HEK293 (cell line): Measurements from ENCODE around the gene HPCAL1.
A peak's percentile ranks its signal among the peaks of the same experiment; 100 is the strongest.

Experiments used
- CTCF ChIA-PET: fragments of 350-600 bp; formaldehyde crosslinking; extraction: SDS; loops from one replicate; lab custom pipeline; 2021; ENCODE audit warnings: antibody characterized with exemption; lab: Yijun Ruan, JAX
- POLR2A ChIA-PET: fragments of 300-600 bp; formaldehyde crosslinking; extraction: SDS; loops from one replicate; lab custom pipeline; 2020; ENCODE audit warnings: antibody characterized with exemption, inconsistent platforms; lab: Yijun Ruan, JAX
- H3K27ac ChIP-seq: fragments of 200-500 bp; sonication (Bioruptor generic); 2 replicates; pipeline ENCODE4 v1.5.1; 2014; ENCODE audit warnings: low read depth, low read length, control low read depth, inconsistent platforms; ENCODE audit errors: extremely low read depth
- H3K36me3 ChIP-seq, 2 experiments: fragments of 200-500 bp in 1 of 2; sonication (Bioruptor generic) in 1 of 2; 1 replicate in 1 of 2; 2 replicates in 1 of 2; pipeline ENCODE4 v1.5.1; 2014 to 2017; ENCODE audit warnings: inconsistent platforms in 2 of 2, low read length in 2 of 2; ENCODE audit not compliant: control insufficient read depth in 2 of 2, insufficient read depth in 1 of 2
- H3K4me1 ChIP-seq: fragments of 200-500 bp; sonication (Bioruptor generic); 2 replicates; pipeline ENCODE4 v1.5.1; 2014; ENCODE audit warnings: mild to moderate bottlenecking, low read length, inconsistent platforms; ENCODE audit not compliant: control insufficient read depth, insufficient read depth
- H3K4me3 ChIP-seq: 2 replicates; pipeline ENCODE4 v1.5.1; 2011; ENCODE audit warnings: low read depth, mild to moderate bottlenecking, control low read depth, low read length, moderate library complexity
- H3K9me3 ChIP-seq: fragments of 200-500 bp; sonication (Bioruptor generic); 2 replicates; pipeline ENCODE4 v1.5.1; 2014; ENCODE audit warnings: low read depth, low read length, inconsistent platforms; ENCODE audit not compliant: control insufficient read depth, insufficient read depth
- BCL11A ChIP-seq: fragments of 450-650 bp; formaldehyde crosslinking; IDR thresholded peaks from 2 replicates; pipeline ENCODE4 v1.5.1; 2016; ENCODE audit warnings: low read depth, missing biosample characterization, missing genetic modification characterization
- GLI4 ChIP-seq: fragments of 450-650 bp; formaldehyde crosslinking; IDR thresholded peaks from 2 replicates; pipeline ENCODE4 v1.5.1; 2016; ENCODE audit warnings: missing biosample characterization, missing genetic modification characterization
- MYNN ChIP-seq: fragments of 450-650 bp; formaldehyde crosslinking; IDR thresholded peaks from 2 replicates; pipeline ENCODE4 v1.5.1; 2016; ENCODE audit warnings: missing biosample characterization, missing genetic modification characterization, borderline replicate concordance
- SCRT2 ChIP-seq: fragments of 450-650 bp; formaldehyde crosslinking; IDR thresholded peaks from 2 replicates; pipeline ENCODE4 v1.5.1; 2016; ENCODE audit warnings: missing biosample characterization, missing genetic modification characterization
- SP7 ChIP-seq: fragments of 450-650 bp; formaldehyde crosslinking; IDR thresholded peaks from 2 replicates; pipeline ENCODE4 v1.5.1; 2016; ENCODE audit warnings: missing biosample characterization, missing genetic modification characterization
- ZBTB17 ChIP-seq: fragments of 450-650 bp; formaldehyde crosslinking; IDR thresholded peaks from 2 replicates; pipeline ENCODE4 v1.5.1; 2016; ENCODE audit warnings: missing biosample characterization, missing genetic modification characterization
- ZBTB20 ChIP-seq: fragments of 450-650 bp; formaldehyde crosslinking; IDR thresholded peaks from 2 replicates; pipeline ENCODE4 v1.5.1; 2016; ENCODE audit warnings: missing biosample characterization, missing genetic modification characterization
- ZBTB8A ChIP-seq: fragments of 450-650 bp; formaldehyde crosslinking; IDR thresholded peaks from 2 replicates; pipeline ENCODE4 v1.5.1; 2016; ENCODE audit warnings: missing biosample characterization, missing genetic modification characterization
- ZFHX2 ChIP-seq: fragments of 450-650 bp; formaldehyde crosslinking; conservative IDR thresholded peaks from 2 replicates; pipeline ENCODE4 v1.5.1; 2016; ENCODE audit warnings: missing biosample characterization, missing genetic modification characterization
- ZNF112 ChIP-seq: fragments of 450-650 bp; formaldehyde crosslinking; IDR thresholded peaks from 2 replicates; pipeline ENCODE4 v1.5.0; 2017; ENCODE audit warnings: missing biosample characterization, missing genetic modification characterization
- ZNF140 ChIP-seq: fragments of 450-650 bp; formaldehyde crosslinking; IDR thresholded peaks from 2 replicates; pipeline ENCODE4 v1.5.1; 2016; ENCODE audit warnings: missing biosample characterization, missing genetic modification characterization
- ZNF2 ChIP-seq: fragments of 450-650 bp; formaldehyde crosslinking; IDR thresholded peaks from 2 replicates; pipeline ENCODE4 v1.5.1; 2016; ENCODE audit warnings: missing biosample characterization, missing genetic modification characterization
- ZNF335 ChIP-seq: fragments of 450-650 bp; formaldehyde crosslinking; conservative IDR thresholded peaks from 2 replicates; pipeline ENCODE4 v1.5.1; 2016; ENCODE audit warnings: missing biosample characterization, missing genetic modification characterization
- ZNF404 ChIP-seq: fragments of 450-650 bp; formaldehyde crosslinking; IDR thresholded peaks from 2 replicates; pipeline ENCODE4 v1.5.1; 2017; ENCODE audit warnings: missing biosample characterization, missing genetic modification characterization
- ZNF544 ChIP-seq: fragments of 450-650 bp; formaldehyde crosslinking; IDR thresholded peaks from 2 replicates; pipeline ENCODE4 v1.5.0; 2017; ENCODE audit warnings: missing biosample characterization, missing genetic modification characterization
- TF ChIP-seq, protein P1 (sequence below): fragments of 450-650 bp; formaldehyde crosslinking; IDR thresholded peaks from 2 replicates; pipeline ENCODE4 v1.5.1; 2016; ENCODE audit warnings: missing biosample characterization, missing genetic modification characterization
- TF ChIP-seq, protein P2 (sequence below): fragments of 450-650 bp; formaldehyde crosslinking; IDR thresholded peaks from 2 replicates; pipeline ENCODE4 v1.5.1; 2016; ENCODE audit warnings: missing biosample characterization, missing genetic modification characterization
- TF ChIP-seq, protein P3 (sequence below): fragments of 450-650 bp; formaldehyde crosslinking; conservative IDR thresholded peaks from 2 replicates; pipeline ENCODE4 v1.5.1; 2016; ENCODE audit warnings: low read depth, missing biosample characterization, missing genetic modification characterization
- TF ChIP-seq, protein P4 (sequence below): fragments of 450-650 bp; formaldehyde crosslinking; conservative IDR thresholded peaks from 2 replicates; pipeline ENCODE4 v1.5.1; 2016; ENCODE audit warnings: low read depth, missing biosample characterization, missing genetic modification characterization
- TF ChIP-seq, protein P5 (sequence below): fragments of 450-650 bp; formaldehyde crosslinking; IDR thresholded peaks from 2 replicates; pipeline ENCODE4 v1.5.0; 2017; ENCODE audit warnings: missing biosample characterization, missing genetic modification characterization, borderline replicate concordance

HPCAL1 gene

DNA sequence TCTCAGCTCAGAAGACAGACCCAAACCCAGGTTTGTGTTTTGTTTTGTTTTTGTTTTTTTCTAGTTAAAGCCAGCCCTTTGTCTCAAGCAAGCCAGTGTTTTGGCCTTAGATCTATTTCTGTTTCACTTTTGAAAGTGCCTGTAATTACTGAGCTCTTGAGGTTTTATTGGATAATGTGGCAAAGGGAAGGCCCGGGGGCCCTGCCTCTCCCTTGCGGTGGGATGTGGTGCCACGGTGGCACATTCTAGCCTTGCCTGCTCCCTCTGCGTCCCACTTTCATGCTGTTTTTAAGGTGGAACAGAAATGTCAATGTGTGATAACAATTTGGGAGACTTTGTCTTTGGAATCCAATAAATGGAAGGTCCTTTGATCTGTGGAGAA, 2.5 kb downstream of the HPCAL1 start:
- Histone ChIP-seq H3K4me1 (0 out of 2 replicates have a peak, but pooled peaks cover 4% of the 10 kb centered on the region), H3K9me3 (no peaks in the 10 kb centered on the region), H3K4me3 (no peak overlapping the region), H3K27ac (no peak overlapping the region), H3K36me3 (no peaks in the 10 kb centered on the region)
- ChIA-PET CTCF (interaction anchor here (0.7 to 1.3 kb wide), 3 partner anchors 10 to 142 kb away, joined by 3 read pairs; no protein-coding TSS in a partner anchor), POLR2A (no interaction called here)
- TF ChIP-seq SP7 (tag by site-specific recombination) (peak; percentile 53; the same call in 1 of the 2 replicates), ZNF335 (tag by site-specific recombination) (0 out of 2 replicates have a peak, but pooled peaks have one; percentile 43), ZBTB20 (tag by site-specific recombination) (no peak), ZFHX2 (tag by site-specific recombination) (no peak), ZBTB17 (tag by site-specific recombination) (no peak), ZNF140 (tag by site-specific recombination) (no peak), ZNF404 (no peak)
- TF ChIP-seq, protein P1, sequence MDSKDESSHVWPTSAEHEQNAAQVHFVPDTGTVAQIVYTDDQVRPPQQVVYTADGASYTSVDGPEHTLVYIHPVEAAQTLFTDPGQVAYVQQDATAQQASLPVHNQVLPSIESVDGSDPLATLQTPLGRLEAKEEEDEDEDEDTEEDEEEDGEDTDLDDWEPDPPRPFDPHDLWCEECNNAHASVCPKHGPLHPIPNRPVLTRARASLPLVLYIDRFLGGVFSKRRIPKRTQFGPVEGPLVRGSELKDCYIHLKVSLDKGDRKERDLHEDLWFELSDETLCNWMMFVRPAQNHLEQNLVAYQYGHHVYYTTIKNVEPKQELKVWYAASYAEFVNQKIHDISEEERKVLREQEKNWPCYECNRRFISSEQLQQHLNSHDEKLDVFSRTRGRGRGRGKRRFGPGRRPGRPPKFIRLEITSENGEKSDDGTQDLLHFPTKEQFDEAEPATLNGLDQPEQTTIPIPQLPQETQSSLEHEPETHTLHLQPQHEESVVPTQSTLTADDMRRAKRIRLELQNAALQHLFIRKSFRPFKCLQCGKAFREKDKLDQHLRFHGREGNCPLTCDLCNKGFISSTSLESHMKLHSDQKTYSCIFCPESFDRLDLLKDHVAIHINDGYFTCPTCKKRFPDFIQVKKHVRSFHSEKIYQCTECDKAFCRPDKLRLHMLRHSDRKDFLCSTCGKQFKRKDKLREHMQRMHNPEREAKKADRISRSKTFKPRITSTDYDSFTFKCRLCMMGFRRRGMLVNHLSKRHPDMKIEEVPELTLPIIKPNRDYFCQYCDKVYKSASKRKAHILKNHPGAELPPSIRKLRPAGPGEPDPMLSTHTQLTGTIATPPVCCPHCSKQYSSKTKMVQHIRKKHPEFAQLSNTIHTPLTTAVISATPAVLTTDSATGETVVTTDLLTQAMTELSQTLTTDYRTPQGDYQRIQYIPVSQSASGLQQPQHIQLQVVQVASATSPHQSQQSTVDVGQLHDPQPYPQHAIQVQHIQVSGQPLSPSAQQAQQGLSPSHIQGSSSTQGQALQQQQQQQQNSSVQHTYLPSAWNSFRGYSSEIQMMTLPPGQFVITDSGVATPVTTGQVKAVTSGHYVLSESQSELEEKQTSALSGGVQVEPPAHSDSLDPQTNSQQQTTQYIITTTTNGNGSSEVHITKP (tag by site-specific recombination) = no peak
- TF ChIP-seq, protein P2, sequence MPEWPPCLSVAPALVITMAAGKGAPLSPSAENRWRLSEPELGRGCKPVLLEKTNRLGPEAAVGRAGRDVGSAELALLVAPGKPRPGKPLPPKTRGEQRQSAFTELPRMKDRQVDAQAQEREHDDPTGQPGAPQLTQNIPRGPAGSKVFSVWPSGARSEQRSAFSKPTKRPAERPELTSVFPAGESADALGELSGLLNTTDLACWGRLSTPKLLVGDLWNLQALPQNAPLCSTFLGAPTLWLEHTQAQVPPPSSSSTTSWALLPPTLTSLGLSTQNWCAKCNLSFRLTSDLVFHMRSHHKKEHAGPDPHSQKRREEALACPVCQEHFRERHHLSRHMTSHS (tag by site-specific recombination) = no peak
- TF ChIP-seq, protein P3, sequence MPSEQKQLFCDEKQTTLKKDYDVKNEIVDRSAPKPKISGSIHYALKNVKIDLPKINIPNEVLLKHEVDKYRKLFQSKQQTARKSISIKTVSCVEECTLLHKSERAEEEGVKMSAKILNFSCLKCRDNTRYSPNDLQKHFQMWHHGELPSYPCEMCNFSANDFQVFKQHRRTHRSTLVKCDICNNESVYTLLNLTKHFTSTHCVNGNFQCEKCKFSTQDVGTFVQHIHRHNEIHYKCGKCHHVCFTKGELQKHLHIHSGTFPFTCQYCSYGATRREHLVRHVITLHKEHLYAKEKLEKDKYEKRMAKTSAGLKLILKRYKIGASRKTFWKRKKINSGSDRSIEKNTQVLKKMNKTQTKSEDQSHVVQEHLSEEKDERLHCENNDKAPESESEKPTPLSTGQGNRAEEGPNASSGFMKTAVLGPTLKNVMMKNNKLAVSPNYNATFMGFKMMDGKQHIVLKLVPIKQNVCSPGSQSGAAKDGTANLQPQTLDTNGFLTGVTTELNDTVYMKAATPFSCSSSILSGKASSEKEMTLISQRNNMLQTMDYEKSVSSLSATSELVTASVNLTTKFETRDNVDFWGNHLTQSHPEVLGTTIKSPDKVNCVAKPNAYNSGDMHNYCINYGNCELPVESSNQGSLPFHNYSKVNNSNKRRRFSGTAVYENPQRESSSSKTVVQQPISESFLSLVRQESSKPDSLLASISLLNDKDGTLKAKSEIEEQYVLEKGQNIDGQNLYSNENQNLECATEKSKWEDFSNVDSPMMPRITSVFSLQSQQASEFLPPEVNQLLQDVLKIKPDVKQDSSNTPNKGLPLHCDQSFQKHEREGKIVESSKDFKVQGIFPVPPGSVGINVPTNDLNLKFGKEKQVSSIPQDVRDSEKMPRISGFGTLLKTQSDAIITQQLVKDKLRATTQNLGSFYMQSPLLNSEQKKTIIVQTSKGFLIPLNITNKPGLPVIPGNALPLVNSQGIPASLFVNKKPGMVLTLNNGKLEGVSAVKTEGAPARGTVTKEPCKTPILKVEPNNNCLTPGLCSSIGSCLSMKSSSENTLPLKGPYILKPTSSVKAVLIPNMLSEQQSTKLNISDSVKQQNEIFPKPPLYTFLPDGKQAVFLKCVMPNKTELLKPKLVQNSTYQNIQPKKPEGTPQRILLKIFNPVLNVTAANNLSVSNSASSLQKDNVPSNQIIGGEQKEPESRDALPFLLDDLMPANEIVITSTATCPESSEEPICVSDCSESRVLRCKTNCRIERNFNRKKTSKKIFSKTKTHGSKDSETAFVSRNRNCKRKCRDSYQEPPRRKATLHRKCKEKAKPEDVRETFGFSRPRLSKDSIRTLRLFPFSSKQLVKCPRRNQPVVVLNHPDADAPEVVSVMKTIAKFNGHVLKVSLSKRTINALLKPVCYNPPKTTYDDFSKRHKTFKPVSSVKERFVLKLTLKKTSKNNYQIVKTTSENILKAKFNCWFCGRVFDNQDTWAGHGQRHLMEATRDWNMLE (tag by site-specific recombination) = no peak

DNA sequence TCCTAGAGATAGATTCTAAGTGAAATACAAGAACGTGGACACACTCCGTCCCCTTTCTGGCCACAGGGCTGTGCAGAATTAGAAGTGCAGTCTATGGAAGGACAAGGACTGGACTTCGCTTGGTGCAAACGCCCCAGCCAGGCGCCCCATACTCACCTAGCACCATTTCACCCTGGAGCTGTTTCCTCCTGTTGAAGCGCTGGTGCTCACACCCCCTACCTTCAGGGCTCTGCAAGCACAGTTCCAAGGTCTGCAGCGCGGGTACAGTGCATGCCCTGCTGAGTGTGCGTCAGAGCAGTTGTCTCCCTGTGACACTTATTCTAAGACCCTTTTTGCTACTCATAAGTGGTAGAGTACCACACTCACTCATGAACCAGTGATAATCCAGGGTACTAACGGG, 3.0 kb downstream of the HPCAL1 start:
- POLR2A ChIA-PET = no interaction called here
- H3K27ac ChIP-seq = no peak overlapping the region
- CTCF ChIA-PET = interaction anchor here (0.7 to 0.9 kb wide), 3 partner anchors 12 to 142 kb away, joined by 3 read pairs; no protein-coding TSS in a partner anchor
- 0 out of 2 replicates have a peak, but pooled peaks have one; percentile 12 for TF ChIP-seq SCRT2 (tag by site-specific recombination)
- TF ChIP-seq BCL11A (tag by site-specific recombination) = no peak
- no peak for TF ChIP-seq MYNN (tag by site-specific recombination)
- TF ChIP-seq ZBTB8A (tag by site-specific recombination) = 0 out of 2 replicates have a peak, but pooled peaks have one; percentile 18
- no peak for TF ChIP-seq ZNF544
- TF ChIP-seq, protein P4, sequence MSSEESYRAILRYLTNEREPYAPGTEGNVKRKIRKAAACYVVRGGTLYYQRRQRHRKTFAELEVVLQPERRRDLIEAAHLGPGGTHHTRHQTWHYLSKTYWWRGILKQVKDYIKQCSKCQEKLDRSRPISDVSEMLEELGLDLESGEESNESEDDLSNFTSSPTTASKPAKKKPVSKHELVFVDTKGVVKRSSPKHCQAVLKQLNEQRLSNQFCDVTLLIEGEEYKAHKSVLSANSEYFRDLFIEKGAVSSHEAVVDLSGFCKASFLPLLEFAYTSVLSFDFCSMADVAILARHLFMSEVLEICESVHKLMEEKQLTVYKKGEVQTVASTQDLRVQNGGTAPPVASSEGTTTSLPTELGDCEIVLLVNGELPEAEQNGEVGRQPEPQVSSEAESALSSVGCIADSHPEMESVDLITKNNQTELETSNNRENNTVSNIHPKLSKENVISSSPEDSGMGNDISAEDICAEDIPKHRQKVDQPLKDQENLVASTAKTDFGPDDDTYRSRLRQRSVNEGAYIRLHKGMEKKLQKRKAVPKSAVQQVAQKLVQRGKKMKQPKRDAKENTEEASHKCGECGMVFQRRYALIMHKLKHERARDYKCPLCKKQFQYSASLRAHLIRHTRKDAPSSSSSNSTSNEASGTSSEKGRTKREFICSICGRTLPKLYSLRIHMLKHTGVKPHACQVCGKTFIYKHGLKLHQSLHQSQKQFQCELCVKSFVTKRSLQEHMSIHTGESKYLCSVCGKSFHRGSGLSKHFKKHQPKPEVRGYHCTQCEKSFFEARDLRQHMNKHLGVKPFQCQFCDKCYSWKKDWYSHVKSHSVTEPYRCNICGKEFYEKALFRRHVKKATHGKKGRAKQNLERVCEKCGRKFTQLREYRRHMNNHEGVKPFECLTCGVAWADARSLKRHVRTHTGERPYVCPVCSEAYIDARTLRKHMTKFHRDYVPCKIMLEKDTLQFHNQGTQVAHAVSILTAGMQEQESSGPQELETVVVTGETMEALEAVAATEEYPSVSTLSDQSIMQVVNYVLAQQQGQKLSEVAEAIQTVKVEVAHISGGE = no peak
- TF ChIP-seq, protein P5, sequence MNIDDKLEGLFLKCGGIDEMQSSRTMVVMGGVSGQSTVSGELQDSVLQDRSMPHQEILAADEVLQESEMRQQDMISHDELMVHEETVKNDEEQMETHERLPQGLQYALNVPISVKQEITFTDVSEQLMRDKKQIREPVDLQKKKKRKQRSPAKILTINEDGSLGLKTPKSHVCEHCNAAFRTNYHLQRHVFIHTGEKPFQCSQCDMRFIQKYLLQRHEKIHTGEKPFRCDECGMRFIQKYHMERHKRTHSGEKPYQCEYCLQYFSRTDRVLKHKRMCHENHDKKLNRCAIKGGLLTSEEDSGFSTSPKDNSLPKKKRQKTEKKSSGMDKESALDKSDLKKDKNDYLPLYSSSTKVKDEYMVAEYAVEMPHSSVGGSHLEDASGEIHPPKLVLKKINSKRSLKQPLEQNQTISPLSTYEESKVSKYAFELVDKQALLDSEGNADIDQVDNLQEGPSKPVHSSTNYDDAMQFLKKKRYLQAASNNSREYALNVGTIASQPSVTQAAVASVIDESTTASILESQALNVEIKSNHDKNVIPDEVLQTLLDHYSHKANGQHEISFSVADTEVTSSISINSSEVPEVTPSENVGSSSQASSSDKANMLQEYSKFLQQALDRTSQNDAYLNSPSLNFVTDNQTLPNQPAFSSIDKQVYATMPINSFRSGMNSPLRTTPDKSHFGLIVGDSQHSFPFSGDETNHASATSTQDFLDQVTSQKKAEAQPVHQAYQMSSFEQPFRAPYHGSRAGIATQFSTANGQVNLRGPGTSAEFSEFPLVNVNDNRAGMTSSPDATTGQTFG = no peak
- no peak for TF ChIP-seq GLI4 (tag by site-specific recombination)
- no peak for TF ChIP-seq ZNF2 (tag by site-specific recombination)
- TF ChIP-seq ZNF112 (tag by site-specific recombination) = no peak
- no peak overlapping the region for H3K4me3 ChIP-seq
- no peaks in the 10 kb centered on the region for H3K36me3 ChIP-seq
- 0 out of 2 replicates have a peak, but pooled peaks cover 4% of the 10 kb centered on the region for H3K4me1 ChIP-seq
- H3K9me3 ChIP-seq = no peaks in the 10 kb centered on the region
